H1 (cell line): ENCODE data around the gene GRP.

Experiments used
- CTCF ChIP-seq, 3 experiments: IDR thresholded peaks; 1 replicate in 2 of 3; 2 replicates in 1 of 3; pipeline versions ENCODE4 v1.5.1 to v1.6.1; 2011; ENCODE audit warnings: low read length in 3 of 3, mild to moderate bottlenecking in 3 of 3, inconsistent platforms in 2 of 3, low read depth in 1 of 3, moderate library complexity in 1 of 3; ENCODE audit not compliant: insufficient read depth in 1 of 3; ENCODE audit errors: control extremely low read depth in 1 of 3
- HDAC6 ChIP-seq: IDR thresholded peaks from one replicate; pipeline ENCODE4 v1.7.1; 2012; ENCODE audit warnings: low read depth, mild to moderate bottlenecking, inconsistent platforms, low read length, moderate library complexity
- POLR2A ChIP-seq, 2 experiments: IDR thresholded peaks; 1 replicate in 1 of 2; 2 replicates in 1 of 2; pipeline ENCODE4 v1.6.1; 2011; ENCODE audit warnings: low read depth in 2 of 2, low read length in 2 of 2, mild to moderate bottlenecking in 2 of 2; ENCODE audit errors: control extremely low read depth in 1 of 2
- RFX5 ChIP-seq: IDR thresholded peaks from 2 replicates; pipeline ENCODE4 v1.6.1; 2011; ENCODE audit warnings: low read depth, low read length, improper control_type of control experiment, borderline replicate concordance
- SRF ChIP-seq: IDR thresholded peaks from 2 replicates; pipeline ENCODE4 v1.6.1; 2011; ENCODE audit warnings: mild to moderate bottlenecking, low read depth, low read length, moderate library complexity
- TEAD4 ChIP-seq: IDR thresholded peaks from 2 replicates; pipeline ENCODE4 v1.6.1; 2012; ENCODE audit warnings: low read depth, low read length, inconsistent platforms, mixed read lengths
- YY1 ChIP-seq: IDR thresholded peaks from 2 replicates; pipeline ENCODE4 v1.6.1; 2011; ENCODE audit warnings: low read depth, mild to moderate bottlenecking, low read length
- TF ChIP-seq, protein P1 (sequence below): IDR thresholded peaks from 2 replicates; pipeline ENCODE4 v1.6.1; 2012; ENCODE audit warnings: inconsistent platforms

DNA sequence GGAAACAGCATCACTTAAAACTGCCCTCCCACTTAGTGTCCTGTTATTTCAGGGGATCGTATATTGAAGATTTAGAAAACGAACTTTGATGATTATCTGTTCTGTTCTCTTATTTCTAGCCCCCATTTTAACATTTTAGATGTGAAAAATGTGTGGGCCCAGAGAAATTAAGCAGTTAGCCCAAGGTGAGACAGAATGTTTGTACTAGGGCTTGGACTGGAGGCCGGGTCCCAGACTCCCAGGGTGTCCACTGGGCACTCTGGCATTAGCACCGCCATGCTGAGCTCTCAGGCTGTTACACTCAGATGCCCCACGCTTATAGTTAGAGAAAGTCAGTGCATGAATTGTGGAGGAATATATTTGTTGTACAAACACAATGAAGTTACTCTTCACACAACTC is 58.8 kb downstream of the GRP start:
- TF ChIP-seq YY1 = no peak
- TF ChIP-seq POLR2A (IDR thresholded peaks at IDR 0.05; ENCODE audit: control extremely low read depth in 1 of 2, low read depth in 2 of 2, low read length in 2 of 2) = no peak
- TF ChIP-seq, protein P1, sequence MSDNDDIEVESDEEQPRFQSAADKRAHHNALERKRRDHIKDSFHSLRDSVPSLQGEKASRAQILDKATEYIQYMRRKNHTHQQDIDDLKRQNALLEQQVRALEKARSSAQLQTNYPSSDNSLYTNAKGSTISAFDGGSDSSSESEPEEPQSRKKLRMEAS = no peak
- TF ChIP-seq CTCF (IDR thresholded peaks at IDR 0.05; ENCODE audit: control extremely low read depth in 1 of 3, insufficient read depth in 1 of 3, low read depth in 1 of 3, low read length in 3 of 3) = no peak
- TF ChIP-seq HDAC6 = no peak
- TF ChIP-seq TEAD4 = no peak
- no peak for TF ChIP-seq RFX5
- TF ChIP-seq SRF = no peak
